HG03095 (cell line): ENCODE results near the gene RTL5.

Source experiments
- ATAC-seq: cut with Tn5 transposase; IDR thresholded peaks from one replicate; pipeline ENCODE4 v1.9.1; 2021; ENCODE audit warnings: moderate library complexity; ENCODE audit not compliant: unreplicated experiment

RTL5 gene

DNA sequence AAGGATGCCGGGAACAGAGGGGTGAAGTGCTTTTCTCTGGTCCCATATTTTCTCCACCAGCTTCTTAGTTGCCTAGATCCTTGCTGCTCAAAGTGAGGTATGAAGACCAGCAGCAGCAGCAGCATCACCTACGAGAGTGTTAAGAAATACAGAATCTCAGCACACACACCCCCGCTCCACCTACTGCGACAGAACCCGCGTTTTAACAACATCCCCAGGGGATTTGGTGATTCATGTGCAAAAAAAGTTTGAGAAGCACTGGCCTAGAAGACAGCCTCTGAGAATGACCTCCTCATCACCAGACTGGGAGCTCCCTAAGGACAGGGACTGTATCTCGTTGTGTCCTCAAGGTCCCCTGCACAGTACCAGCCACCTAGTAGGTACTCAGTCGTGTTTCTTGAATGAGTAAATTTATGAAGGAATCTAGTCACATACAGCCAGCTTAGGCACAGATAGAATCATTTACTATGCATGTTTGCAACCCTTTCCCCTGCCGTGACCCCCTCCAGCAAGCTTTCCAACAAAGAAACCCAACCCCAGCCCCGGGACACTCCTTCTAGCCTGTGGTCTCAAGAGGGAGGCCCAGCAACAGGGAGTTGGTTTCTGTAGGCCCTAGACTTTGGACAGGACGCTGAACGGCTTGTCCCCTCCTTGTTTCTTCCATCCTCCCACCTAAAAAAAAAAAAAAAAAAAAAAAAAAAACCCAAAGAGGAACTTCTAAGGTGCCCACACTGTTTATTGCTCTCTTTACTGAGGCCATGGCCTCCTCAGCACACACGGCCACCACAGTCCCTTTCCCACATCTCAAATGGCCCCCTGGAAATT is 21.5 kb downstream of the RTL5 start:
- ATAC-seq: no peak

DNA sequence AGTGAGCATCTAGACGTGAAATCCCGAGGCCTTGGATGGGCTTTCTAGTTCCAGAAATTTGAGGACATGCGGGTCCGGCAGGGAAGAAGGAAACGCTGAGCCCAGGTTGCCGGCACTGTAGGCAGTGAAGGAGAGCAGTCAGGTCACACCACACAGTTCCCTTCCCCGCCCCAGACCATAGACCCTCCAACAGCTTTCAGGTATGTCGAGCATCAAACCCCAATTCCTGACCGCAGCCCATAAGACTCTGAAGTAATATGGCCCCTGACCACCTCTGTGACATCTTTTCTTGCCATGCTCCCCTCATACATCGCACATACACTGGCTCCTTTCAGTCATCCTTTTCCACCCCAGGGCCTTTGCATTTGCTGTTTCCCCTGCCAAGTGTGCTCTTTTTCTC is 23.0 kb downstream of the RTL5 start:
- ATAC-seq: no peak

DNA sequence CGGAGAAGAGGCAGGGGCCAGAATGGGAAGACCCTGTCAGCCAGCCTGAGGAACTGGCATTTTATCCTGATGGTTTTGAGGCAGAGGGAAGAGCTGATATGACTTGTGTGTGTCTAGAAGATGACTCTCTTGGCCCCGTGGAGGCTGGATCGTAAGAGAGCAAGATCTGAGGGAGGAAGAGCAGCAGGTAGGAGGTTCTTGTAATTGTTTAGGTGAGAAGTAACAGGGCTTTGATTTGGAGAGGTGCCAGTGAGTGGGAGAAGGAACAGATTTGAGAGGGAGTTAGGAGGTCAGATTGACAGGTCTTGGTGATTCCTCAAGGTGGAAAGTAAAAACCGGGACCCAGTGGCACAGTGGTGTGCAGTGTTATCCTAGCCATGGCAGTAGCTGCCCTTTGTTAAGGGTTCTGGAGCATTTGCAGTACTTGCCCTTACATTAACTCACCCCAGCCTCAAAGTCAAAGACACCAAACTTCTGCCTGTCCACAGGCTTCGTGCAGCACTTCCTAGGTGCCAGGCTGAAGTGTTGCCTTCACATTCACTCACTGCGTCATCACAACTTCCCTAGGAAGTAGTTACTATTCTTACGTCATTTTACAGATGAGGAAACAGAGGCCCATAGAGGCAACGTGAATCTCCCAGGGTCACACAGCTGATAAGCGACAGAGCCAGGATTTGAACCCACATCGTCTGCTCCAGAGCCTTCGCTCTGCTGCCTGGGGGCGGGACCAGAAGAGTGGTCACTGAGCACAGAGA is 23.7 kb downstream of the RTL5 start:
- ATAC-seq: no peak

DNA sequence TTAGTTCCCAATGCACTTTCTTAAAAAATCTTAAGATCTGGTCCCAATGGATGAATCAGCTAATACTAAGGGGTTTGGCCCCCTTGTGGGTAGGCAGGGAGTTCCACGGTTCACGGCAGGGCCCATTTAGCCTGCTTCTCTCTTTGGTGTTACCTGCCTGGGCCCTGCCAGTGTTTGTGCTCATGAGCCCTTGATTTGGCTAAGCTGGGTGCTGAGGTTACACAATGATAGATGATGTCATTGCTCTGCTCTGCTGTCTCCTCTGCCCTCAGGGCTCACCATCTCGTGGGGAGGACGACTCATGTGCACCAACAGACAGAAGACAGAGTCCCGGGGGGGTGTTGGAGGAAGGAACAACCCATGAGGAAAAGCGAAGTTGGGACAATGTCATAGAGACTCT is 24.4 kb downstream of the RTL5 start:
- no peak for ATAC-seq

DNA sequence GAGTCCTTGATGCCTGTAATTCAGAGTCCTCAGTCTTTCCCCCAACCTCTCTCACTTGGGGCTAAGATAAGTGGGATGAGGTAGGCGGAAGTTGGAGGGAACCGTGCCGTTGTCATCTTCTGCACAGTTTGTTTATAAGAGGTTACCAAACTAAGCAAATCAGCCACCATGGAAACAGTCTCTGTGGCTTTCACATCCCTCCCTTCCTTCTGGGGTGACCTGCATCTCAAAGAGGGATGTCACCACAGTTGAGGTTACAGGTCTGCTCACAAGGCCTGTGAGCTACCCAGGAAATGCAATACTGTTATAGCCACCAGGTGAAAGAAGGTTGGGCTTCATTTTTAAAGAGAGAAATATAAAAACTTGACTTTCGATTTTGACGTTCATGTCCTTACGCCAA is 26.3 kb downstream of the RTL5 start:
- ATAC-seq: no peak

DNA sequence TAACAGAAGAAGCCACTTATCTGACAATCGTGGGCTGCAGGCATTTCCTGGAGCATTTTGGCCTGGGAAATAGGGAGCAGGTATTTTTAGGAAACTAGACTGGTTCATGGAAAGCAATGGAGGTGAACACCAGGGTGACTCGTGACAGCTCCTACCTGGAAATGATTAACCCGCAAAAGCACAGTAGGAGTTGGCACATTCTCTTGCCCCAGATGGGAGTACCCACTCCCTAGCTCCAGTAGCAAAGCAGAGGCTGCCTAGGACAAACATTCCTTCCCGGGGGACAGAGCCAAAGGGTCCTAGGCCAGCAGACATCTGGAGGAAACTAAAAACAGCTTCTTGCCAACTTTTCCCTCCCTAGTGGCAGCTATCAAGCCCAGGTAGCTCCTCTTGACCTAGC is 29.0 kb downstream of the RTL5 start:
- ATAC-seq: no peak

DNA sequence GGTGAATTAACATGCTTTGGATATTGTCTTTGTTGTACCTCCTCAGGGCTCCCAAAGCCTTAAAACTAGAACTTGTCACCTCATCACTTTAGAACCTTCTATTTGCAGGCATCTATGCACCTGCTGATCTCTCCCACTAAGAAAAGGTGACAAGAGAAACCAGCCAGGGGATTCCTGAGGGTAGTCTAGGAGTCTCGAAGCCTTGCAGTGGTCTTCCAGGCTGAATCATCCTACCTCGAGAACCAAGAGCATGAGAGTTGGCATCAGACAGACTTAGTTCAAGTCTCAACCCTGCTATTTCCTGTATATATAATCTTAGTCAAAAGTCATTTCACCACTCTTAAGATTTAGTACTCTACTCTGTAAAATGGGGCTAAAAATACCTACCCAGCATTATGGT is 29.6 kb downstream of the RTL5 start:
- no peak for ATAC-seq

DNA sequence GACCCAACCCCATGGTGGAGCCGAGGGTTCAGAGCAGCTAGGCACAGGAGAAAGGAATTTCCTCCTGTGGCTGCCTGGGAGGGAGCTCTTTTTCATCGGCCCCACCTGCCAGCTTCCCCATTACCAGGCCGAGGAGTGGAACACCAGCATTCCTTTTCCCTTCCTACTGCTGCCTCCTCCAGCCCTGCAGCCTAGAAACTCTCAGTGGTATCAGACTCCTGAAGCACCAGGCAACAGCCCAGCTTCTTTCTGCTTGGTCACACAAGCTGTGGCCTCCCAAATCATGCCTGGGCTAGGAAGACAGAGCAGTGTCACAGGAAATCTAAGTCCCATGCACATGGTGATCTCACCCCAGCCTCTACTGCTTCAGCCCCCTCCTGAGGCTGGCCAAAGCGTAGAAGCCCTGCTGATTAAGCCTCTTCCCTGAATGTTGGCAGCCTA is 30.1 kb downstream of the RTL5 start:
- ATAC-seq: no peak

DNA sequence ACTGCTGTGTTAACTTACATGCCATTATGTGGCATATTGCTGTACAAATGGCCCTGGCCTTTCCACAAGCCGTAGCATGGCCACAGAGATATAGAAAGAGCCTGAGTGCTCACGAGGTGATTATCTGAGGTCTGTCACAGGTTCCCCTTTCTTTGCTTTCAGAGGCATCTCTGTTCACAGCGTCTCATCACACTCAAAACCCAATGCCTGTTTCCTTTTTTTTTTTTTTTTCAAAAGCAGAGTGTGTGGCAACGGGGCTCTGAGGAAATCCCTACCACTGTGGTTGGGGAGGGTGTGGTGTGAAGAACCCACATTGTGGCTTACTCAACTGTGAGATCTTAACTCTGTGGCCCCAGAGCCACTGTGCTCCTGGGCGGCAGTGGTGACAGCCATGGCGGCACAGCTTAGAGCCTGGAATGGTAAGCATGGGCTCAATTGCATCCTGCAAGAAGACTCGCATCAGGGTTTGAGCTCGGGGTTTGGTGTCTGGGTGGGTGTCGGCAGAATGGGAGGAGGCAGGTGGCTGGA is 30.8 kb downstream of the RTL5 start:
- ATAC-seq: peak; percentile 77

DNA sequence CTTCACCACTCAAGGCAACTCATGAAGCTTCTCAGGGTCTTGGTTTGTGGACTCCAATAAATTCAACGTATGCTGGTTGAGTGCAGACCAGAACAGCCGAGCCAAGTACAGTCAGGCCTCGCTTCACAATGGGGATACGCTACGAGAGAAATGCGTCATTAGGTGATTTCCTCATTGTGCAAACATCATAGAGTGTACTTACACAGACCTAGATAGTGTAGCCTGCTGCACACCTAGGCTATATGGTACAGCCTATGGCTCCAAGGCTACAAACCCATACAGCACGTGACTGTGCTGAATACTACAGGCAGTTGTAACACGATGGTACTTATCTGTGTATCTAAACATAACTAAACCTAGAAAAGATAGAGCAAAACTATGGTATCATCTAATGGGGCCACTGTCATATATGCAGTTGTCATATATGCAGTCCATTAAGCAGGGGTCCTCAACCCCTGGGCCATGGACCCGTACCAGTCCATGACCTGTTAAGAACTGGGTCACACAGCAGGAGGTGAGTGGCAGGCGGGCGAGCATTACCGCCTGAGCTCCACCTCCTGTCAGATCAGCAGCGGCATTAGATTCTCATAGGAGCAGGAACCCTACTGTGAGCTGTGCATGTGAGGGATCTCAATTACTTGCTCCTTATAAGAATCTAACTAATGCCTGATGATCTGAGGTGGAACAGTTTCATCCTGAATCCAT is 31.5 kb downstream of the RTL5 start:
- ATAC-seq: no peak

DNA sequence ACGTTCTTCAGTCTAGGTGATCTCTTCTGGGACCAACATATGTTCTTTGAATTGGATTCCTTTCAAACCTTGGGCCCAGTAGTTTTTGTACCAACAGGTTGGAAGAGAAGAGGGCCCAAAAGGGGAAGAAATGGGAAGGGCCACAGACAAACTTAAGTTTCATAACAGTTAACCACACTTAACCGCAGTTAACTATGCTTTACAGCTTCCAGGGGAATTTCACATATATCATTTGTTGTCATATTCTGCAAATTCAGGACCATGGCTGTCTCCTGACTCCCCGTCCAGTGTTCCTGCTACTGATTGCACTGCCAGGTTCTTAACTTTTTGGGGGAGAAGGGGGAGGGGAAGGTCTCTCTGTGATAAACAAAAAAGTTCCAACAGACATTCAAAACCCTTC is 34.6 kb downstream of the RTL5 start:
- ATAC-seq: no peak

DNA sequence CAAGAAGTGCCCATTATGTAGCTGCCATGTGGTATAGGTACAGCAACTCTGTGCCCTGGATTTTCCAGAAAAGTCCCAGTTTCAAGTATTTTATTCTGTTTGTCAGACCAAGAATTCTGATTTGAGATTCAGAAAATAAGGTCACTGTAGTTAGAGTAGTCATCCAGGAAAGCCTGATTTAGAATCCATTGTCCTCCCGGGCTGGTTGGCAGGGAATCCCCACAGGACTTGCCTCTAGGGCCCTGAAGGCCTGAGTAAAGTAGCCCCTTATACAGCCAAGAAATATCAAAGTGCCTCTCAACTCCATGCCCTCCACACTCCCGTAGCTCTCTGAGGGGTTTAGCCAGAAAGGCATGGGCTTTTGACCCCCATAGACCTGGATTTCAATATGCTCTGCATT is 36.3 kb downstream of the RTL5 start:
- no peak for ATAC-seq

DNA sequence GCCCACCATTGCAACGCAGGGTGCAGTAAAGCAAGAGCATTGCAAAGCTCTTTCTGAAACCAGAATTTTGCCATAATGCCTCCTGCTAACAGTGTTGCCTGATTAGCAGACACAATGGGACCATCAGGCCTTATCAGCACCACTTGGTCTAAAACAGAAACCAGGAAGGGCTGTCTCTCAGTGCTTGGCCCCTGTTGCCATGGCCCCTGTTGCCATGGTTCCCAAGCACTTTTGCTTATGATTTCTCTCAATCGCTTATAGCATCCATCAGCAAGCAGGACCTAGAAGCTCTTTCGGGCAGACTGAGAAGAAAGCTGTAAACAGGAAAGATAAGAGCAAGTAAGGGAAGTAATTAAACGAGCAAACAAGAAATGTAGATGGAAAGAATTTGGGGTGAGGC is 36.8 kb downstream of the RTL5 start:
- no peak for ATAC-seq

DNA sequence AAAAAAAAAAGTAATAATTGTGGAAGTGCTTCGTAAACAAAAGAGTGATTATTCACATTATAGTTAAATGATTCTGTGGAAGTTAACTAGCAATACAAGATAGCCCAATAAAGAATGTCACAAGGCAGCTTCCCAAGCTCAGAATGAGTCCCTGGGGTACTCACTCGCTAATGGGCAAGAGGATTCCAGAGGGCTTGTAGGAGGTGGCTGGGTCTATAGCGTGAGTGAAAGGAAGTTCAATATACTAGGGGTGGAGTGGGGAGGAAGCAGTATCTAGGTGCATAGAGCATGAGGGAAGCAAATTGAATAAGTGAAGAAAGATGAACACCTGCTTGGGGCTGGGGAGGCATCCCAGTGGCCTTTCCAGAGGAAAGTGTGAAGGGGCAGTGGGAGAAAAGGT is 42.5 kb downstream of the RTL5 start:
- no peak for ATAC-seq

DNA sequence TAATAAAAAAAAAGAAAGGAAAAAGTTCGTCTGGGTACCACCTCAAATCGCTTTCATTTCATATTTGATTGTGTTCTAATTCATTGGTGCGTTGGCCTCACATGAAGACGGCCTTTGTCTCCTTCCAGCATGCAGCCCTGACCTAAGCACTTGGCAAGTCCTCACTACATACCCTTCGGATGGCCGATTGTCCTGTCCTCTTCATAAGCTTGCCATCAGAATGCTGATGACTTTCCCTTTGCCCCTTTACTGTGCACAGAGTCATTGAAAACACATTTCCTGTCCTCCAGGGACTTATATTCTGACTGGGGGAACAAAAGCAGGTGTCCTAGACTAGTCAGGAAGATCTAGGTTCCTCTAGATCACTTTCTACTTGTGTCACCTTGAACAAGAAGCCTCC is 43.0 kb downstream of the RTL5 start:
- no peak for ATAC-seq

DNA sequence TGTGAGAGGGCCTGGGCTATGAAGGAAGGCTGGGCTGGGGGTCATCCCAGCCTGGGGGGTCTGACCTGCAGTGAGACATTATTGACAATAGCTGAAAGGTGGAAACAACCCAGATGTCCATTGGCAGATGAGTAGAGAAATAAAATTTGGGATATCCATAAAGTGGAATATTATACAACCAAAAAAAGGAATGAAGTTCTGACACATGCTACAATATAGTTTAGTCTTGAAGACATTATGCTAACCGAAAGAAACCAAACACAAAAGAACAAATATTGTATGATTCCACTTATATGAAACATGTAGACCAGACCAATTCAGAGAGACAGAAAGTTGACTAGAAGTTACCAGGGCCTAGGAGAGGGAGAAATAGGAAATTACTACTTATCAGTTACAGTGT is 44.7 kb downstream of the RTL5 start:
- no peak for ATAC-seq

DNA sequence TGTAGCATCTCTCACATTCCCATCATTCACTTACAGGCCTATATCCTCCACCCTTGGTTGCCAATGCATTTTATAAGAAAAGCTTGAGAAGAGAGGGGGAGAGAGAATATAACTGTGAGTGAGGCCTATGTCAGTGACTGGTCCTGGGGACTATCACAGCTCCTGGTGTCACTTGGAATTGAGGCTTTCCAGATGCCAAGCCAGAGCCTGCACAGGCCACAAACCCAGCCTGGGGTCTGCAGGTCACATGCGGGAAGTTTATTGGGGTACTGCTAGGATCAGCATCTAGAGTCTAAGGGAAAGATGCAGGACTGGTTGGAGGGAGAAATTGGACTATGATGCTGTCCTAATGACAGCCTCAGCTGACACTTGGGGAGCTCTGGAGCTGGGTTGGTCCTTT is 47.6 kb downstream of the RTL5 start:
- no peak for ATAC-seq

DNA sequence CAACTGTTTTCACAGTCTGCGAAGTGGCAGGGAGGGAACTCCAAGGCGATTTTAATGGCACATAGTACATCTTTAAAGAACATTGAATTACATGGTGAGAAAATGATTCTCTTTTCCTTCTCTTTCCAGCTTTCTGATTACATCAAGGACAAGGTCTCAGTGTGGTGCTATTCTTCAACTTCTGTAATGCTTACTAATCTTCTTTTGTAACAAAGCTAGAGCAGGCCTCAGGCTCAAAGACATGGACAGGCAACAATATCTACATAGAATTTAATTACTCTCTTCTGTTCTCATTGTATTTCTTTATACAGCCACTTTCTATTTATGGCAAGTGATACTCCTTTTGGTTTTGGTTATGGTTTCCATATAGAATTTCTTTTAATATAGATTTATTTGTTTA is 48.4 kb downstream of the RTL5 start:
- no peak for ATAC-seq

DNA sequence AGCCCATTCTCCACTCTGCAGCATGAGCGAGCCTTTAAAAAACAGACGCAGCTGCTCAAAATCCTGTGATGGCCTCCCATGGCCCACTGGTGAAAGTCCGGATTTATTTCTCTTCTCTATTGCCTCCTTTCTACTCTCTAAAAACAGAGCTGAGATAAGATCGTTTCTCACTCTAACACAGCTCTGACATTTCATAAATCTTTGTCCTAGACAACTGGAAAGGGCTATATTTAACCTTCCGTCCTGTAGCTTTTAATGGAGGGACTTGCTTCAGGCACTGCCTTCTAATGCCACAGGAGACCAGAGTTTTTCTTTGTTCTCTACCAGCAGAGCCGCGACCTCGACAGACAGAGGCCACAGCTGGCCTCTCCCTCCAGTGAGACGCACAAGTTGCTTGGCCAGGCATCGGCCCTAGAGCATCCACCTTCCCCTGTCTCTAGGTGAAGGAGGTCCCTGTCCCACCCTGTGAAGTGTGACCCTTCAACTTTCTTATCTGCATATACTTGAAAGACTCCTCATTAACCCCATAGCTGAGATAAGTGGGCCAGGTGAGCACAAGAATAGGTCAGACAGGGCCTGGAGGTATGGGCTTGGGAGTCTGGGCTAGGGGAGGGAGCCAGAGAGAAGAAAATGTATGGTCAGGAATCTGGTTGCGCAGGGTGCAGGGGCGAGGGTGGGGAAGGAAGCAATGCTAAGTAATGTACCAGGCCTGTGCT is 50.0 kb downstream of the RTL5 start:
- ATAC-seq: no peak

DNA sequence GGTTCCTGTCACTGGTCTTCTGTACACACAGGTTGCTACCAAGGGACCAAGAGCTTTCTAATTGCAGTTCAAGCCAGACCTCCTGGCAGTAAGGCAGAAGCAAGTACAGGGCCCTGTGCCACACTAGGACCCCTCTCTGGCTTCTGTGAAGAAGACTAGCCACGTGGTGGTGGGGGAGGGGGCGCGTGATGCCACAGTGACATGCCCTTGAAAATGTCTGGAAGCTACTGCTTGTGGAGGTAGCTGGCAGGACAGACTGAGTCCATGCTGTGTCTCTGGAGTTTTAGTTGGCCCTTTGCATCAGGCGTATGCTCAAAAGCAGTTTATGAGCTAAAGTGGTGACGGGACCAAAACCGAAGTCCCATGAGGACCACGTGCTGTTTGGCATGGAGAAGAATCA is 50.9 kb downstream of the RTL5 start:
- ATAC-seq: no peak

DNA sequence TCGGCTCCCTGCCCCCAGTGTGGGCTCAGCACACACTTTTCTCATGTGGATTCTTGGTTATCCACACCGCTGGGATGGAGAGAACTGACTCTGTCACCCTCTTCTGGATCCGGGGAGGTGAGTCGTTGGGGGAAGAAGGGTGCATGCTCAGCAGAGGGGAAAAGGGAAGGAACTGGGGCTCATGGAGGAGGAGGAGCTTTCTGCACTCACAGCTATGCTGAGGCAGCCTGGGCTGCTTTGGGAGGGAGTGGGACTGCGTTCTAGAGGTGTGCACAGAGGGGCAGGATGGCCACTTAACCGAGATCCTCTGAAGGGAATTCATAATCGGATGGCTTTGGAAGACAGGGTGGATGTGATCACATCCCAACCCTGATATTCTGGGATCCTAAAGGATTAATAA is 51.6 kb downstream of the RTL5 start:
- ATAC-seq: no peak
